SK-N-SH (cell line): ENCODE results near the gene DDI1.

Source experiments
- RAD21 ChIP-seq: IDR thresholded peaks from 2 replicates; pipeline ENCODE4 v1.6.1; 2012; ENCODE audit warnings: mild to moderate bottlenecking, low read length
- RFX5 ChIP-seq: IDR thresholded peaks from 2 replicates; pipeline ENCODE4 v1.6.1; 2012; ENCODE audit warnings: mild to moderate bottlenecking, improper control_type of control experiment, low read length

GRCh38 chr11:104053743-104054478 lies 17.5 kb downstream of the DDI1 start:
- TF ChIP-seq RFX5 = no peak
- no peak for TF ChIP-seq RAD21
